ENCODE measurements around the gene POGK.
"Not testable (repeated sequence)": the region's sequence is repeated elsewhere in the genome, so short reads cannot be mapped to it uniquely, and the experiment has no call there.

Gene POGK

DNA sequence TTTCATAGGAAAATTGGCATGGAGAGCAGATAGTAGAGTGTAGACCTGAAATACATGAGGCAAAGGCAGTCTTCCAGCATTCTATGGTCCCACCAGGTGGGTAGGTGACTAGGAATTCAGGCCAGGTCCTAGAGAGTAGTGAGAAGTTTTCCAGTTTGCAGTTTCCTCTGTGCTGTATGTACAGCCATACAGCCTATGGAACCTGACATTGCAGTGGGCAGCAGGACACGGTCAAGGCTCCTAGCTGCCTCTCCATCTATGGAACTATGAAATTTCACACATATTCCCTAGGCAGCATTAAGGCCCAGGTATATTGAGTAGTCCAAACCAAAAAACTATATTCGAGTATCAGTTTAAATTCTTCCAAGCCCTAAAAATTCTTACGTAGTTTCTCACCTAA is 16.3 kb downstream of the POGK start:
- DNase-seq (ENCODE audit: low read depth, low spot score), result no peak

DNA sequence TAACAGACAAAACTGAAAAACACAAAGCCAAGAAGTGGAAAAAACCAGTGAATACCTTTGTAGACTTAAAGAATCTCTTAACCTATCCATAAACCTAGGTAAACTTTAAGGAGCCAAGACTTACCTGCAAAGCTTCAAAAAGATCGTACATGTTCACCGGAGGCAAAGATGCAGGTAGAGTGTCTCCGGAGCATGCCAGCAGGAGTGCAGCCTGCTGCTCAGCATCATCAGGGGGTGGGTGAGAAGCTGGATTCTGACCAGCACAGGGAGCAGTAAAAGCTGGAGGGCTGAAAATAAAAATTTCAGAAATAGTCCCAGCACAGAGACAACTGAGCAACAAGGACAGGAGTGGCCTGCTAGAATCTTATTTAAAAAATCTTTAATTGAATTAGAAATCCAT is 18.7 kb downstream of the POGK start:
- DNase-seq (ENCODE audit: low read depth, low spot score), result no peak

DNA sequence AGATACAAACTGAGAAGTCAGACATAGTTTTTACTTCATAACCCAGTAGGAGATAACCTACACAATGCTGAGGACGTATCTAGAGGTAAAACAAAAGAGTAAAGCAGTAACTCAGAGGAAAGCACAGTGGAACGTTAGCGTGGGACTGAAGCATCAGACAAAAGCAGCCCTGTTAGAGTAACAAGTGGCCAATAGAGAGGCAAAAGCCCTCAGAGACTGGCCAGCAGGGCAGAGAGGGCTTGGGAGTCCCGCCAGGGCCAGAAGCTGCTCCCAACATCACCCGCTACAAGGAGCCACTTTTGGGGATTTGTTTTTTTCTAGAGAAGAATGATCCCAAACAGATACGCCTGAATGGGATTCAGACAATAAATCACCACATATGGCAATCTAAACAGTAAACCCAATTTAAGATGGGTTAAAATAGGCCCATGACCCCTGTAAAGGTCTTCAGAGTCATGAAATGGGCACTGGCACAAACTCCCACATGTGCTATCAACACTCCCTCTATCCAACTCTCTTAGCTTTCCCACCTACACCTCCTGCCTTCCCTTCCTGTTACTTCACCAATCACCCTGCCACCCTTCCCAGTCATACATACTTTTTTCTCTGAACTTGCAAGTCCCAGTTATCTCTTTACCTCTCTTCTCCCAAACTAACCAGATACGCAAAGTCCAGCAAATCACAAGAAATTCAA is 19.6 kb downstream of the POGK start:
- DNase-seq (ENCODE audit: low read depth, low spot score), result no peak

DNA sequence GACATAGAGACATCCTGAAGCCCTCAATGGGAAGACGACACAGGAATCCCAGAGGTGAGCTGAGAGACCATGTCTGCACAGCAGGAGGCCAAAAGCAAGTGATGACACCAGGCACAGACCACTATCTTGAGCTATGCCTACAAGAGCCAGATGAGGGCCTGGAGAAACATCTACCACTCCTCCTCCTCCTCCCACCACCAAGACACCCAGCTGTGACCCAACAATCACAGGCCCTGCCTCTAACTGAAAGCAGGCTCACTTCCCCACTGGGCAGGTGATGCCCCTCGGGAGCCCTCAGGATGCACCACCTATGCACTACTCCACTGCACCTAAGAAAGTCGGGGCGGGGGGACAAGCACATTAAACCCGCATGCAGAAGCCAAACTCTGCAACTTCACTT is 20.3 kb downstream of the POGK start:
- no peak for DNase-seq (ENCODE audit: low read depth, low spot score)

DNA sequence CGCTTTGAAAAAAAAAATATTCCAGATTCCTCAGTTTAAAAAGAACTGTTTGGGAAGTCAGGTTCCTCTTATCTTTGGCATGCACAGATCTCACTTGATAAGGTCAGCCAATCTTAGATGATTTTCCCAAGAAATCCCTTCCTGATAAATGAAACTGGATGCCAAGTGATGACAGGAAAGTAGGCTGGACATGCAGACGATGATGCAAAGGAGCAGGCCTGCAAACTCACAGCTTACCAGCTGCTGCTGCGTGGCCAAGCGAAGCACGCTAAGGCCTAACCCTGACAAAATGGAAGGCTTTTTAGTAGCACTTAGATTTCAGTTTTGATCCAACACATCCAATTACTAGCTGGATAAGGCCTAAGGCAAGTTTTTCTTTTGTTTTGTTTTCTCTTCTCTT is 26.7 kb downstream of the POGK start:
- no peak for DNase-seq (ENCODE audit: low read depth, low spot score)

DNA sequence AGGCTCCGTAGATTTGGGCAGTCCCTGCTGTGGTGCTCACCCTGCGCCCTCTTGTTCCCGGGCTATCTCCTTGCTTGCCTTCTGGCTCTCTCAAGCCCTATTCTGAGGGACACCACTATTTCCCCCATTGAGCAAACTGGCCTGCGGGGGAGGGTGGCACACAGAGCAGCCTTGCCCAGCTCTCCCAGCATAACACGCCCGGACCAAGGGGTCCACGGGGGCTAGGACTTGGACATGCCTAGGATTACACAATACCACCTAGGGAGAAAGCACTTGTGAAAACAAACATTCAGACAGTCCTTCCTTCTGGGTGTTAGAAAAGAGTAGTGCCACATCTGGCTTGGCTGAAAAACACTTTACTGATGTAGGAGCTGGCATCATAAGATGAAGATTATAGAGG is 29.4 kb downstream of the POGK start:
- no peak for DNase-seq (ENCODE audit: low read depth, low spot score)

DNA sequence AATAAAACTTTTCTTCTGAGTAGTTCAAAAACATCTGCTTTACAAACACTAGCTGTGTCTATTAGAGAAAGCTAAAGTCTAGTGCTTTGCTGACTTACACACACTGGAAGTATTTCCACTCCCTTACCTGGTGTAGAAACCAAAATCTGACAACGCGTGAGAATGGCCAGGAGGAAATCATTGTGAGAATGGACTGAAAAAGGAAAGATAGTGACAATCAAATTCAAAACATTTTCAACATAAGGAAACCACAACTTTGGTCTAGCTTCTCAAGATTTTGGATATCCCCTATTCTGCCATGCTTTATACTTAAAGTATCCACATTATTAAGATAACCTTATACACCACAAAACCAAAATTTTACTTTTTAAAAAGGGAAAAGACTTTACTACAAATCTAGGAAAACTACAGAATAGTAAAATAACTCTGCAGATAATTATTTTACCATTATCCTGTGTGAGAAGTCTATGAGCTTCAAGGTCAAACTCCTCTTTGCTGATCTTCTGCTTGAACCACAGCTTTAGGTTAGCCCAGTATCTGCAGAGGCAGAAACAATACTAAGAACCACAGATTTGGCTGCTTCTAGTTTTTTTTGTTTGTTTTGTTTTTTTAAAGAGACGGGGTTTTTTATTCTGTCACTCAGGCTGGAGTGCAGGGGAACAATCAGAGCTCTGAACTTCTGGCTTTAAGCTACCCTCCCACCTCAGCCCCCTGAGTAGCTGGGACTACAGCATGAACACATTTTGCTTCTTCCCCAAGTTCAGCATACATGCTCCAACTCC is 30.2 kb downstream of the POGK start:
- DNase-seq (ENCODE audit: low read depth, low spot score), result no peak

DNA sequence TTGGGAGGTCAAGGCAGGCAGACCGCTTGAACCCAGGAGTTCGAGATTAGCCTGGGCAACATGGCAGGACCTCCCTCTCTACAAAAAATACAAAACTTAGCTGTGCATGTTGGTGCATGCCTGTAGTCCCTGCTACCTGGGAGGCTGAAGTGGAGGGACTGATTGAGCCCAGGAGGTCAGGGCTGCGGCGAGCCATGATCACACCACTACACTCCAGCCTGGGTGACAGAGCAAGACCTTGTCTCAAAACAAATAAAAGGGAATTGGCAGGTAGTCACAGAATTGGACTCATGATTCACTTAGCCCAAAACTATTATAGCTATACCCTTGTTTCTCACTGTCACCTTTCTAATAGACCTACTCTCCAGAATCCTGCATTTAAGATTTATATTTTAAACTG is 31.3 kb downstream of the POGK start:
- DNase-seq (ENCODE audit: low read depth, low spot score), result no peak

DNA sequence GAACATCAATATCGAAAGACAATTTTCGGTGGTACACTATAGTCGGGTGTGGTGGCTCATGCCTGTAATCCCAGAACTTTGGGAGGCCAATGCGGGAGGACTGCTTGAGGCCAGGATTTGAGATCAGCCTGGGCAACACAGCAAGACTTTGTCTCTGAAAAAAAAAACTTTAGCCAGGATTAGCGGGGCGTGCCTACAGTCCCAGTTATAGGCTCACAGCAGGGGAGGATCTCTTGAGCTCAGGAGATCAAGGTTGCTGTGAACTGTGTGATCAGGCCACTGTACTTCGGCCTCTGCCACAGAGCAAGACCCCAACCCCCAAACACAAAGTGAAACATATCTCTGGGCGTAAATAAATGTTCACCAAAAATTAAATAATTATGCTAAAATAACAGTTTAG is 35.2 kb downstream of the POGK start:
- DNase-seq (ENCODE audit: low read depth, low spot score), result no peak

DNA sequence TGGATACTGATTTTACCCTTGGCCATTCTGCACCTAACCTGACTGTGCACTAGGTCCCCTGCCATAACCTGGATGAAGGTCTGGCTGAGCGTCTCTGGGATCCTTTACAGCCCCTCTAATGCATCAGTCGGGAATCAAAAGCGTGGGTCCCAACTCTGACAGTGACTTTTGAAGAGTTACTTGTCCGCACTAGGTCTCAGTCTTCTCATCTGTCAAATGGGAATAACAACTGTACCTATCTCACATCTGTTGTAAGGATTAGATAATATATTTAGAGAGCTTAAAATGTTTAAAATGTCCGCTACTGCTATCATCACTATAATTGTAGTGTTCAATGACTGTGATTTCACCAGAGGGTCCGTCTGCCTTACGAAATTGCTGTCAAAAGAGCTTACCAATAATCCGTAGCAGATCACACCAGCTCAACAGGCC is 36.0 kb downstream of the POGK start:
- no peak for DNase-seq (ENCODE audit: low read depth, low spot score)

DNA sequence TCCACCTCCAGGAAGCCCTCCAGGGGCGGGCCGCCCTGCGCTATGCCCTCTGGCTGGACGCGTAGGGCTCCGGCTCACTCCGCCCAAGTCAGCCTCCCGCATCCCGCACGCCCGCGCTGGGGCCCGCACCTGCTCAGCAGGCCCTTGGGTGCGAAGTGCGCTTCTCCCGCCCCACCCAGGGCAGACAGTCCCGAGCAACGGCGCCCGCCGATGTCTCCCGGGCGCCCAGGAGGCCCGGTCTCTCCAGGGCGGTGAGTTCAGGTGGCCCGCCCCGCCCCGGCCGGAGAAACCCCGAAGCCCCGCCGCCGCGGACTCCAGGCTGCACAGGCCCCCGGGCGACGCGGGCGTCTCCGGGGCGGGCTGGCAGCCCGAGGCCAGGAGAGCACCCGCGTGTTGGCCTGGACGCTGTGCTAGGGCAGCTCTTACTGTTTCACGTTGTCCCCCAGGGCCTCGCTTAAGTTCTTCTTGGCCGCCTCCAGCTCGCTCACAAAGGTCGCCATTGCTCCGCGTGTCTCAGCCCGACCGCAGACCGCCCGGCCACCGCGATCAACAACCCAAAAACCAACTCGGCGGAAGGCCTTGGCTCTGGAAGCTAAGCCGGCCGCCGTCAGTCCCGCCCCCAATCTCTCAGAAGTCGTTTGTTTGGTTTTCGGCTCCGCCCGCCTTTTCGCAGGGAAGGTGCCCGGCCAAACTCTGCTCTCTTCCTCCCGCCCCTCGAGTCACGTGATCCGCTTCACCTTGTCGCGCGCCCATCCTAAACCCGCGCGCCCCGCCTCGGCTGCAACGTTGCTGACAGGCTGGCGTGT is 36.7 kb downstream of the POGK start, which contains the start of gene TADA1:
Gene TADA1, minus strand, starts transcription at position 531 of the 806 bp plus-strand sequence. Its CDS starts 31 bp downstream, at position 500.
- peak; percentile 91 for DNase-seq (ENCODE audit: low read depth, low spot score)

DNA sequence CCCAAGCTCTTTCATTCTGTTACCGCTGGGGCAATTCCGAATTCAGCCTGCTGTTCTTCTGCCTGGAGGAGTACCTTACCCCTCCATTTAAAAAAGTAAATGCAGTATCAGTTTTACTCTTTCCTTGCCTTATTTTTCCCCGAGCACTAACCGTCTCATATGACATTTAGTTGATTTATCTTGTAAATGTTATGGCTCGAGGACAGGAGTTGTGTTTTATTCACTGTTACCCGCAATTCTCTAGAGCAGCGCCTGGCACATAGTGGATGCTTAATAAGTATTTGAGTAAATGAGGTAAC is 37.2 kb downstream of the POGK start:
- DNase-seq (ENCODE audit: low read depth, low spot score), result no peak

DNA sequence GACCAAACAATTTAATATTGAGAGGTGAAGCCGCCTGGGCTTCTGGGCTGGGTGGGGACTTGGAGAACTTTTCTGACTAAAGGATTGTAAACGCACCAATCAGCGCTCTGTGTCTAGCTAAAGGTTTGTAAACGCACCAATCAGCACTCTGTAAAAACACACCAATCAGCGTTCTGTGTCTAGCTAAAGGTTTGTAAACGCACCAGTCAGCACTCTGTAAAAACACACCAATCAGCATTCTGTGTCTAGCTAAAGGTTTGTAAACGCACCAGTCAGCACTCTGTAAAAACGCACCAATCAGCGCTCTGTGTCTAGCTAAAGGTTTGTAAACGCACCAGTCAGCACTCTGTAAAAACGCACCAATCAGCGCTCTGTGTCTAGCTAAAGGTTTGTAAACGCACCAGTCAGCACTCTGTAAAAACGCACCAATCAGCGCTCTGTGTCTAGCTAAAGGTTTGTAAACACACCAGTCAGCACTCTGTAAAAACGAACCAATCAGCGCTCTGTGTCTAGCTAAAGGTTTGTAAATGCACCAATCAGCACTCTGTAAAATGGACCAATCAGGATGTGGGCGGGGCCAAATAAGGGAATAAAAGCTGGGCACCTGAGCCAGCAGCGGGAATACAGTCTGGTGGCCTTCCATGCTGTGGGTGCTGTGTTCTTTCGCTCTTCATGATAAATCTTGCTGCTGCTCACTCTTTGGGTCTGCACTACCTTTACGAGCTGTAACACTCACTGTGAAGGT is 39.1 kb downstream of the POGK start:
- not testable (repeated sequence) for DNase-seq (ENCODE audit: low read depth, low spot score)

DNA sequence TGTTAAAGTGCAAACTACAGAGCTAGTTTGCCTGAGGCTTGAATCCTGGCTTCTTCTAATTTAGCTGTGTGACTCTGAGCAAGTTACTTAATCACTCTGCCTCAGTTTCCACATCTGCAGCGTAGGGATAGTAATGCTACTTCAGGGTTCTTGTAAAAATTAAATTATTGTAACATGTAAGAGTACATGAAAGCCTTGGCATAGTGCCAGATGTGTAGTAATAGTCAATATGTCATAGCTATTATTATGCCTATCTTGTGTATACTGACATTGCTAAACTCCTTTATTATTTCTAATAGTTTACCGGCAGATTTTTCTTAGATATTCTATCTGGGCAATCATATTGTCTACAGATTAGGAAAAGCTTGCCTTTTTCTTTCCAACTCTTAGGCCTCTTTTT is 43.6 kb downstream of the POGK start:
- no peak for DNase-seq (ENCODE audit: low read depth, low spot score)

DNA sequence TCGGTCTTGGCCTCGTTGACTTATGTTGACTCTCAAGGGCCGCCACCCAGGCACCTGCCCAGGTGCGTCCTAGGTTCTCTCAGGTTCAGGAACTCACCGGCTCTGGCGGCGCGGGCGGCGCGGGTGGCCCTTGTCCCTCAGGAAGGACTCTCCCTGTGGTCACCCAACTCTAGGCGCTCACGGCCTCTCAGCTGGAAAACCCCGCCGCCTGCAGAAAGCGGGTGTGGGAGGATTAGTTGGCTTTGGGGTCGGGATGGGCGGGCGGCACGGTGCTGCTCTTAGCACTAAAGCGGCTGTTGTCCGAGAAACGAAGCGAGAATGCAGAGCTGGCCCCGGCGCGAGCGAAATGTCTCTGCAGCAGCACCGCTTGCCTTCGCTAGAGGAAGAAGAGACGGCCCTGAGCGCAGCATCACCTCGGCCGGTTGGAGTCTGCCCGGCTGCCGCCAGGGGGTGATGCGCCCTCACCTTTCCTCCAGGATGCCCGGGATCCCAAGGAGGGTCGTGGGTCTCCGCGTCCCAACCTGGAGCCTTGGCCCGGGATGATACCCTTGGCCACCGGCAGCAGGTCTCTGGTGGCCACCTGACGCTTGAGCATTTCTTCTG is 44.9 kb downstream of the POGK start:
- no peak for DNase-seq (ENCODE audit: low read depth, low spot score)

DNA sequence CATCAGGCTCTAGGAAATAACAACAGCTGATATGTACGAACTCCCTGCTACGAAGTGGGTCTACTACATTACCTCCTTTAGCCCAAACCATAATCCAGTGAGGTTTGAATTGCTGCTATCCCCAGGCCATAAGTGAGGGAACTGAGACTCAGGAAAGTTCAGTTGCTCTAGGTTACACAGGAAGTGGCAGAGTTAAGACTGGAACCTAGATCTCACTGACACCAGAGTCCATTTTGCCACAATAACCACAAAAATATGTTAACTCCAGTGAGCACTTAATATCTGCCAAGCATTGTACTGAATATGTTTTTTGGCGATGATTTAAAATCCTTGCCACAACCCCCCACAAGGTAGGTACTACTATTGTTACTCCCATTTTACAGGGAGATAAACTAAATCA is 45.7 kb downstream of the POGK start:
- no peak for DNase-seq (ENCODE audit: low read depth, low spot score)

DNA sequence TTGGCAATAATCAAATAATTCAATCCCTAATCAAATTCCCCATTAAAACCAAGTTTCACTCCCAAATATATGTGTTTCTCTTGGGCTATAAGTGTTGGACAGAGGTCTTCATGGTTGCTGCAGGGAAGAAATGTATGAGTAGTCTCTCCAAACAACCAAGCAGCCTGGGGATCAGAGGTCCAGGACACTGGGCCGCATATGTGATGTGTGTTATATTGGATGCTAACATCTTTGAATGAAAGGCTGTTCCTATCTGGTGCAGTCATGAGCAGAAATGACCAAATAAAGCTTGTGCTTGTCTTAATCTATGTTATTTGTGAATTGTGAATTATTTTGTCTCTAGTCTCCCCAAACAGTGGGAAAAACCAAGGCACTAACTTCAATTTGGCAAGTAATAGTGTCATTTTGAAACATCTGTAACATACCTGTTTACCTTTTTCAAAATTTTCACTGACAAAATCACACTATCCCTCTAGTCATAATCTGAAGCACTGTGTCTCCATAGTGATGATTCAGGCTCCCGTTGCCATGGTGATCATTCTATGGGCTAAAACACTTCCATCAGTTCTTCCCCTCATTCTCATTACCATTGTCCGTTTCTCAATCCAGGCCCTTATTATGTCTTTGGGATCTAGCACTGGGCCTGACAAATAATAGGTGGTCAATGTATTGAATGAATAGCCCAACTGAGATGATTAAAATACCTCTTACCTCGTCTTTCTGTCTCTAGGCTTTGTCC is 49.3 kb downstream of the POGK start:
- DNase-seq (ENCODE audit: low read depth, low spot score), result no peak

DNA sequence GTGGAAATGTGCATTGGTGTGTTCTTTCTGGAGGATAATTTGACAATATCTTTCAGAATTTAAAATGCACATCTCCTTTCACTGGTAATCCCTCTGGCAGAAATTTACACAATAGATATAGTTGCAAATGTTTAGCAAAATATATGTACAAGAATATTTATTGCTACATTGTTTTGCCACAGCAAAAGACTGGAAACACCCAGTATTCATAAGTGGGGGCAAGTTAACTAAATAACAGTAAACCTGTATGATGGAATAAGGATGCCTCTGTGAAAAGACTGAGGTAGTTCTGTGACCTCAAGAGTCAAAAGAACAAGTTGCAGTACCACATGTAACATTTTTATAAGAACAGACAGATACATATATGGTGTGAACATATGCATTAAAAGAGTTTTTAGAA is 50.5 kb downstream of the POGK start:
- no peak for DNase-seq (ENCODE audit: low read depth, low spot score)

DNA sequence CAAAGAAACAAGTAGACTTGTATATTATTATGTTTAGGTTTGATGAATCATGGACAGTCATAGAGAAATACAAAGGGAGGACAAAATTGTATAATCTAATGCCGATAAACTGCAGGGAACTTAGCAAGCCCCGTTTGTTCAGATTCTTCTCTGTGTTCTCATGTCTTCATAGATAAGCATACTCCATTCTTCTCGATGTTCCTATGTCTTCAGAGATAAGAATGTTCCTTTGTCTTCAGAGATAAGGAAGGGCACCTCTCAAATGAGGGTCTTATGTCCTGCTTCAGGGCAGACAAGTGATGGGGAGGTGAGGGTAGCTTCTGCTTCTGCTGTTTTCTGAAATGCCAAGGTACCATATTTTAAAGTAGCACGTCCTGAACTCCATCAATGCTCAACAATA is 56.5 kb downstream of the POGK start:
- no peak for DNase-seq (ENCODE audit: low read depth, low spot score)

DNA sequence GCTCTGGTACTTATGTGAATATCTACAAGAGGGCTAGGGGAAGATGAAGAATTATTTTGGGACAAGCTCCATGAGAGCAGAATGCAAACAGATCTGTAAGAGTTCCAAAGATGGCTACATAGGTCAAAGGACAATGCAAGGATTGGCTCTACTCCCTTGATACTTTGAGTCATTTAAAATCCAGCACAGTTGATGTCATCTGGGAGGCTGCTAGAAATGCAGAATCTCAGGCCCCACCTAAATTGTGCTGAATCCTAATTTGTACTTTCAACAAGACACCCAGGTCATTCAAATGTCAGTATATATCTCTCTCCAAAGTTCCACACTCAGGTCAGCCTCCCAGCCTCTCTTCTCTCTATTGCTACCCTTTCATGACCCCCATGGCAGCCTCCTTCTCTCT is 60.5 kb downstream of the POGK start:
- DNase-seq (ENCODE audit: low read depth, low spot score), result no peak

DNA sequence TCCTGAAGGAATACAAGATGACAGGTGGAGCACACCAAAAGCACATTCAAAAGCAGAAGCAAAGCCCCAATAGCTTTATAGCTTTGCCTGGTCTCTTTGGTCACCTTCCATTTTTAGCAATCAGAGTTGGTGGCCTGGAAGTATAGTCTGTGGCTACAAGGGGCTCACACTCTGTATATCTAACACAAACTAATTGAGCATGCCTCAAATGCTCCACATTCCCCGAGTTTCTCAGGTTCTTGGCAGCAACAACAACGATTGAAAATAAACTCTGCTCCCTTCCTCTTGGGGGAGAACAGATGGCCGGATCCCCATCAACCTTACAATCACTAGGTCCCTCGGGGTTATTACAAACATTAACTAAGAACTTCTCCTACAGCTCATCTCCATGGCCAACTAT is 61.7 kb downstream of the POGK start:
- no peak for DNase-seq (ENCODE audit: low read depth, low spot score)
